Nucleus accumbens (tissue), 56 donors: Measurements from ENCODE around the gene GAK.
"Not testable (repeated sequence)": the region's sequence is repeated elsewhere in the genome, so short reads cannot be mapped to it uniquely, and the experiment has no call there.

Experiments
- DNase-seq, 56 donors: peaks; one replicate each; lab custom pipeline; 2025; lab: John Stamatoyannopoulos, UW

The GAK gene

GRCh38 chr4:823176-823760 lies 108.8 kb downstream of the GAK start:
- DNase-seq = no peak

GRCh38 chr4:822361-823175 lies 109.5 kb downstream of the GAK start:
- no peak for DNase-seq

- no peak for DNase-seq
Observed at GRCh38 chr4:821631-822030, 110.5 kb downstream of the GAK start.

GRCh38 chr4:821181-821591 lies 110.9 kb downstream of the GAK start:
- DNase-seq = no peak

- no peak for DNase-seq
Observed at GRCh38 chr4:820230-821172, 111.6 kb downstream of the GAK start.

GRCh38 chr4:819401-820229 lies 112.5 kb downstream of the GAK start:
- no peak for DNase-seq

- no peak for DNase-seq
Observed at GRCh38 chr4:818106-818921, 113.8 kb downstream of the GAK start.

GRCh38 chr4:815464-816146 lies 116.5 kb downstream of the GAK start:
- no peak for DNase-seq

- no peak for DNase-seq
Observed at GRCh38 chr4:814312-814850, 117.7 kb downstream of the GAK start.

- DNase-seq = no peak
Observed at GRCh38 chr4:813900-814299, 118.2 kb downstream of the GAK start.

- DNase-seq = no peak
Observed at GRCh38 chr4:808860-809570, 123.1 kb downstream of the GAK start.

GRCh38 chr4:807792-808191 lies 124.3 kb downstream of the GAK start:
- no peak for DNase-seq

- DNase-seq = not testable (repeated sequence)
Observed at GRCh38 chr4:806979-807378, 125.1 kb downstream of the GAK start.

GRCh38 chr4:804804-805203 lies 127.3 kb downstream of the GAK start:
- DNase-seq = peak in 1 of 56 donors; percentile 8

- peak in 5 of 56 donors; percentile 12 to 45 (median 17) for DNase-seq
Observed at GRCh38 chr4:803884-804283, 128.2 kb downstream of the GAK start.

GRCh38 chr4:801436-802124 lies 130.5 kb downstream of the GAK start:
- DNase-seq = no peak
